HCT116 (cell line): ENCODE measurements around the gene DAGLA.

Source experiments
- ELF1 ChIP-seq: IDR thresholded peaks from 2 replicates; pipeline ENCODE4 v1.6.1; 2012; ENCODE audit warnings: low read depth, borderline replicate concordance
- EZH2 ChIP-seq: fragments of 200-600 bp; sonication (generic); IDR thresholded peaks from 2 replicates; pipeline ENCODE4 v1.6.1; 2017; ENCODE audit warnings: antibody characterized with exemption, mixed run types
- MAX ChIP-seq: IDR thresholded peaks from 2 replicates; pipeline ENCODE4 v1.6.1; 2012
- SIN3A ChIP-seq: IDR thresholded peaks from 2 replicates; pipeline ENCODE4 v1.6.1; 2012; ENCODE audit warnings: low read depth
- ZNF274 ChIP-seq: fragments of 200-500 bp; sonication (Bioruptor generic); IDR thresholded peaks from 2 replicates; pipeline ENCODE4 v1.6.1; 2014; ENCODE audit warnings: mild to moderate bottlenecking, low read depth, low read length, inconsistent platforms

DNA sequence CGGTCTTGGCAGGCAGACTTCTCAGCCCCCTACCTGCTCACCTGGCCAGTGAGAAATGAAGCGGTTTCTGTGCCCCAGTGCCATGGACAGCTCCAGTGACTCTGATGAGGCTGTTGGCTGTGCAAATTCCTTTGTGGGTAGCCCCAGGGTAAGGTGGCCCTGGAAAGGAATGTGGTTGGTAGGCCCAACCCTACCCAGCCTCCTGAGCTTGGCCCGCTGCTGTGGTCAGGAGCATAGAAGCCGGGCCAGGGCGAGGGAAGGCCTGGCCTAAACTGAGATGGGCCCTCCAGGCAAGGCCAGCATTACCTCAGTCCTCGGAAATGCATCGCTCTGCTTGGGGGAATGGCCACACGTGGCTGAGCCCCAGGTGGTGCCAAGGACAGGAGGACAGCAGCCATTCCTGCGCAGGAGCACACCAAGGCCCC lies 16.9 kb downstream of the DAGLA start:
- TF ChIP-seq EZH2, result no peak
- TF ChIP-seq SIN3A, result no peak
- no peak for TF ChIP-seq ELF1
- TF ChIP-seq ZNF274, result no peak
- TF ChIP-seq MAX, result no peak
